GM21447 (cell line): Measurements from ENCODE around the gene SPATA3.

Experiments
- ATAC-seq: cut with Tn5 transposase; IDR thresholded peaks from one replicate; pipeline ENCODE4 v1.9.1; 2021; ENCODE audit not compliant: unreplicated experiment

SPATA3 gene

GRCh38 chr2:230995821-230996220 lies at the start of gene SPATA3:
Gene SPATA3 (plus strand): TSS chr2:230996121. CDS start chr2:230996234, 113 bp downstream.
- ATAC-seq: no peak

- ATAC-seq: no peak
These were observed 49.3 kb upstream of the SPATA3 start for GRCh38 chr2:230946429-230947234.

DNA sequence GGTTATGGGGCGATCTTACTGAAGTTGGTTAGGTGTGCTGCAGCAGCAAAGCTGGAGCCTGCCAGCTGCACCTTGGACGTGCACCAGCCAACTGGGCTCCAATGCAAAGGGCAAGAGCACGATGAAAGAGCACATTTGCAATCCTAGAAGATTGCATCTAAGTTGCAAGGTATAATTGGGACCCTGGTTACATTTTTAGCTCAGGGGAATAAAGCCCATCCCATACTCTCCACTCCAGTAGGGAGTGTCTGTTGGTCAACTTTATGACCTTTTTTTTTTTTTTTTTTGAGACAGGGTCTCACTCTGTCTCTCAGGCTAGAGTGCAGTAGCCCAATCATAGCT lies 48.7 kb upstream of the SPATA3 start:
- no peak for ATAC-seq

GRCh38 chr2:230947908-230948365 lies 48.0 kb upstream of the SPATA3 start:
- ATAC-seq: peak; percentile 32

- peak; percentile 56 for ATAC-seq
These were observed 45.7 kb upstream of the SPATA3 start for GRCh38 chr2:230949966-230950873.

DNA sequence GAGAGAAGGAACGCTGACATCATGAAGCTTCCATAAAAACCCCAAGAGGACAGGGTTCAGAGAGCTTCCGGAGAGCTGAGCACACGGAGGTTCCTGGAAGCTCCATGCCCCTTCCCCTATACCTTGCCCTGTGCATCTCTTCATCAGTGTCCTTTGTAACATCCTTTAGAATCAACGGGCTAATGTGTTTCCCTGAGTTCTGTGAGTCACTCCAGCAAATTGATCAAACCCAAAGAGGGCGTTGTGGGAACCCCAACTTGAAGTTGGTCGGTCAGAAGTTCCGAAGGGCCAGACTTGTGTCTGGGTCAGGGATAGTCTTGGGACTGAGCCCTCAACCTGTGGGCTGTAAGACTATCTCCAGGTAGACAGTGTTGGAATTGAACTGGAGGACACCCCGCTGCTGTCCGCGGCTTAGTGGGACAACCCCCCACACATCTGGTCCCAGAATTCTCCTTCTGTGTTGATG lies 45.0 kb upstream of the SPATA3 start:
- ATAC-seq: no peak

DNA sequence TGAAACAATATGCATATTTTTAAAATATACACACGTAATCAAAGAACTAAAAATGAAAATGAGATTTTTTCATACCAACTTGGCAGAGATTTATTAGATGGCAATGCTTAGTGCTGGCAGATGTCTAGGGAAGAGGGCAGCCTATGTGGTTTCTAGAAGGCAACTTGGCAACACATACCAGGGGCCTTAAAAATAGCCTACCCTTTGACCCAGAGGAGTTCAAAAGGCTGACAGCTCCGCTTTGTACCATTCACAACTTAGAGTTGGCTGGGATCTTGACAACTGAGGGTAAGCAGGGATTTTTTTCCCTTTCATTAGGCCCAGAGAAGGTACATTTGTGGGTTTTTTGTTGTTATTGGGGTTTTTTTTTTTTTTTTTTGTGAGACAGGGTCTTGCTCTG lies 44.5 kb upstream of the SPATA3 start:
- no peak for ATAC-seq

- no peak for ATAC-seq
These were observed 43.5 kb upstream of the SPATA3 start for GRCh38 chr2:230952226-230952956.

DNA sequence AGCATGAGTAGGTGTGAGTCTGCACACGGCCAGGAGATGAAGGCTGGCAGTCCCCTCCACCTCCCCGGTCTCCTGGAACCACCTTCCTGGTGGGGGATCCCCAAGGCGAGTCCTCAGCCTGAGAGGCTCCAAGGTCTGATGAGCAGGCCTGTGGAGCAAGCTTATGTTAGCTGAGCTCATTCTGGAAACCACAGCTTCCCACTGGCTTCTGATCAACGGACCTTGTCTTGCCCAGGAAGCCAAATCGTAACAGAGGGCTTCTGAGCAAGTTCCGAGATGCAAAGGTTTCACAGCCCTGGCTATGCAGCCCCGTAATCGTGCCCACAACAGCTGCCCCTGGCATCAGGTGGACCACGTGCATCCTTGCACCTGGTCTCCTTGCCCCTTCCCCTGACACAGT lies 42.1 kb upstream of the SPATA3 start:
- ATAC-seq: no peak

- no peak for ATAC-seq
These were observed 41.2 kb upstream of the SPATA3 start for GRCh38 chr2:230954746-230955145.

GRCh38 chr2:230955163-230955737 lies 40.7 kb upstream of the SPATA3 start:
- ATAC-seq: no peak

- ATAC-seq: peak; percentile 67
These were observed 38.8 kb upstream of the SPATA3 start for GRCh38 chr2:230956827-230957755.

DNA sequence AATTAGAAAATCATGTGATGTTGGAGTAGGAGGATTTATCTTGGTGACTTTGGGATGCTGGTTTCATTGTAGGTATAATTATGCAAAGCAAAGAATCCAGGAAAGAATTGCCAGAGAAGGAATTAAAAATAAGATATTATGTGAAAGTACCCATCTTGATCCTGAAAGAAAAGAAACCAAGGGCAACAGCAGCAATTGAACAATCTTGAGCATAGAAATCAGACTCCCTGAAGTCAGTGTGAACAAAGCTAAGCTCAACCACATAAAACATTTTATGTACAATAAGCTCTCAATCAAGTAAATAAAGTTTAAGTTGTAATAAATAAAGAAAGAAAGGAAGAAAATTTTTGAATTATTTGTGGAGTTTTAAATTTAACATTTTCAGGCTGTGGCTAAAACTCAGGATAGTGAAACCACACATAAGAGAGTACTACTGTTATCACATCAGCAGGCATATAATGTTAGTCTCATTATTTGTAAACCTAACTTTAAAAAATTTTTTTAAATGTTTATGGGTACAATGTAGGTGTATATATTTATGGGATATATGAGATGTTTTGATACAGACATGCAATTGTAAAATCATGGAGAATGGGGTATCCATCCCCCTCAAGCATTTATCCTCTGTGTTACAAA lies 38.0 kb upstream of the SPATA3 start:
- no peak for ATAC-seq

DNA sequence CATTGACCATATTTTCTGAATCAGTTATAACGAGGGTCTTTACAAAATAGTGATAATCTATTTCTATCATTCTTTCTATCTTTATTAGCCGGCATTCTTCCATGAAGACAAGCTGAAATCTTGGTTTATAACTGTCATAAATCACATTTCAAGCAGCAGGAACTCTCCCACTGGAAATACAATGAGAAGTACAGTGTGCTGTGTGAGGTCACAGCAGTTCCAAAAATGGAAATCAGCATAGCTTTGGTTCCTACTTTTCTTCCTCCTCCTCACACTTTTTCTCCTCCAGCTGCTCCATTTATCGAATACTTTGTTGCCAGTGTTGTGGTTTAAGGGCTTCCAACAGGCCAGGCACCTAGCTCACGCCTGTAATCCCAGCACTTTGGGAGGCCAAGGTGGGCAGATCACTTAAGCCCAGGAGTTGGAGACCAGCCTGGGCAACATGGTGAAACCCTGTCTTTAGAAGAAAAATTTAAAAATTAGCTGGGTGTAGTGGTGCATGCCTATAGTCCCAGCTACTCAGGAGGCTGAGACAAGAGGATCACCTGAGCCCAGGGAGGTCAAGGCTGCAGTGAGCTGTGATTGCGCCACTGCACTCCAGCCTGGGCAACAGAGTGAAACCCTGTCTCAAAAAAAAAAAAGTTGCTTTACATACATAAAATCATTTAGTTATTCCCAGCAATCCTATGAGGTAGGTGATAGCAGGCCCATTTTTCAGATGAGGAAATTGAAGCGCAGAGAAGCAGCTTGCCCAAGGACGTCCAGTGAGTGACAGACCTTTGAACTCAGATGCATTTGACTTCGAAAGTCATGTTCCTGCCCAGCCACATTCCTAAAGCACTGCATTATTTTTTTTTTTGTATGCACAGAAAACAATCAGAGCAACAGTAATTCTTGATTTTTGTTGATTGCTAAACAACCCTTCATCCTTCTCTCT lies 36.8 kb upstream of the SPATA3 start:
- no peak for ATAC-seq

DNA sequence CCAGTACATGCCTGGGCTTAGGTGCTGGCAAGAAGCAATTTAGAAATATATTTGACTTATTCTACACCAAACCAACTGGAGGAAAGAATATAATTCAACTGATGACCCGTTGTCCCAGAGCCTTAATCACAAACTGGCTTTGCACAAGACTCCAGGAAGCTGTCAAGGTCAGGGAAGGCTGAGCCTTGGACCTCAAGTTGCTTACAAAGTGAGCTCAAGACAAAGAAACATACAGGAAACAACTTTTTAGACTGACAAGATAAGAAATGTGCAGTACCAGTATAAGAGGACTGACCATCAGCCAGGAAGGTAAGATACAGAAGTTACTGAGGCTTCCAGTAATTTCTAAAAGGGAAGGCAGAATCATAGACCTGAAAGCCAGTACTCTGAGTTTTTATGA lies 35.9 kb upstream of the SPATA3 start:
- ATAC-seq: no peak

DNA sequence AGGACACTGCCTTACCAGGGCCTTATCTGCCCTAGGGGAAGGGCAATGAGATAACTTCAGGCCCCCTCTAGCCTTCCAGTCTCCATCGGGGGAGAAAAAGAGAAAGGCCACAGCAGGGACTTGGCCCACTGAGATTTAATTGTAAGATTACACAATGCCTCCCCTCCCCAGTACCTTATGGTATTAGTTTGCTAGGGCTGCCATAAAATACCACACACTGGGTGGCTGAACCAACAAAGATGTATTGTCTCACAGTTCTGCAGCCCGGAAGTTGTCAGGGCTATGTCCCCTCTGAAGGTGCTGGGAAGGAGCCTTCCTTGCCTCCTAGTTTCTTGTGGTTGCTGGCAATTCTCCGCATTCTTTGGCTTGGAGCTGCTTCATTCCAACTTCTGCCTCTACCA lies 34.8 kb upstream of the SPATA3 start:
- ATAC-seq: no peak

GRCh38 chr2:230964136-230964730 lies 31.7 kb upstream of the SPATA3 start:
- no peak for ATAC-seq

DNA sequence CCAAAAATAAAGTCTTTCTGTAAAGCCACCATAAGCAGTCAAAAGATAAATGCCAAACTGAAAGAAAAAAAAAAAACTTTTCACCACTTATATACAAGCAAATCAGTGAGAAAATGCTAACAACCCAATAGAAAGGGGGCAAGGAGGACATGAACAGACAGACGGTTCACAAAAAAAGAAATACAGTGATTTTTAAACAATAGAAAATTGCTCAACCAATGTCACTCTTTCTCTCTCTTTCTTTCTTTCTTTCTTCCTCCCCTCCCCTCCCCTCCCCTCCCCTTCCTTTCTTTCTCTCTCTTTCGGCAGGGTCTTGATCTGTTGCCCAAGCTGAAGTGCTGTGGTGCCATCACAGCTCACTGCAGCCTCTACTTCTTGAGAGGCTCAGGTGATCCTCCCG lies 28.8 kb upstream of the SPATA3 start:
- ATAC-seq: no peak
